Endometrial microvascular endothelial cells (primary cell): ENCODE results near the gene RANGAP1. TPM values are rescaled to one million over a fixed set of nuclear protein-coding genes. Genes with fewer than 3 reads are reported as not detected.

Experiments
- in situ Hi-C: cut with HindIII; loops from 2 replicates; pipeline ENCODE4 v1.10.0; 2017; ENCODE audit warnings: low sequenced_read_pairs, low pct_unique_long_range_greater_than_20kb; ENCODE audit errors: inconsistent ontology term
- total RNA-seq: library from RNA; depleted of rRNA; stranded (reverse); fragments of >200 nt; gene quantifications from one replicate; pipeline ENCODE4 v1.2.3, GENCODE V29; 2015; ENCODE audit errors: inconsistent ontology term

Gene RANGAP1
- total RNA-seq, 1 donor from 2014 or later = 226 TPM

GRCh38 chr22:41206719-41207118 lies 79.3 kb downstream of the RANGAP1 start:
- in situ Hi-C loops = no loop called here

- in situ Hi-C loops = no loop called here
Measured at GRCh38 chr22:41204992-41205900, 80.7 kb downstream of the RANGAP1 start, which contains the start of gene L3MBTL2. Gene L3MBTL2, plus strand, starts transcription at chr22:41205312. Its CDS starts 51 bp downstream, at chr22:41205363.

DNA sequence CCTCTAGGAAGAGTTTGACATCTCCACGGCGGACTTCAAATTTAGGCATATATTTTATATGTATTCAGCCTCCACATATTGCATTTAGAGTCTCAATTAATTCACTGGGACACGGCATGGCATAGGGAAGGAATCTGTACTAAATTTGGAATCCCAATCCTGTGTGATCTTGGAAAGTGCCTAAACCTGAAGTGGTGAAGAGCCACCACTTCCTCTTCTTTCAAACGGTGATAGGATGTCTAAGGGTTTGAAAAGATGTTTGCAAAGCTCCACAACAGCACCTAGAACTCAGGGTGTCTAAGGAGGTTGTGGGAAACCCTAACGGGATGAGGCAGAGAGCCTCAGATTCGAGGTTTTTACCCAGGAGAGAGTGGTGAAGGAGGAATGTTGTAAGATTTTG lies 81.9 kb downstream of the RANGAP1 start:
- in situ Hi-C loops = no loop called here

DNA sequence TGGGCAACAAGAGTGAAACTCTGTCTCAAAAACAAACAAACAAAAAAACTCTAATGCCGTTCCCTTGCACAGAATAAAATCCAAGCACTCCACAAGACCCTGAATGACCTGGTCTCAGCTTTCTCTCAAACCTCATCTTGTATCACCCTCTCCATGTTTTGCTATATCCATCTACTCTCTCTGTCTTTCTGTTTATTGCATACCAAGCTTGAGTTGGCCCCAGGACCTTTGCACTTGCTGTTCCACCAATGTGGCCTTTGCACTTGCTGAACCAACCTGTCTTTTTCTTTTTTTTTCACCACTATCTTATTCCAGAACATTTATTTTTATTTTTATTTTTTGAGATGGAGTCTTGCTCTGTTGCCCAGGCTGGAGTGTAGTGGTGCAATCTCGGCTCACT lies 82.9 kb downstream of the RANGAP1 start:
- in situ Hi-C loops = no loop called here

GRCh38 chr22:41201141-41201540 lies 84.8 kb downstream of the RANGAP1 start:
- in situ Hi-C loops = no loop called here

DNA sequence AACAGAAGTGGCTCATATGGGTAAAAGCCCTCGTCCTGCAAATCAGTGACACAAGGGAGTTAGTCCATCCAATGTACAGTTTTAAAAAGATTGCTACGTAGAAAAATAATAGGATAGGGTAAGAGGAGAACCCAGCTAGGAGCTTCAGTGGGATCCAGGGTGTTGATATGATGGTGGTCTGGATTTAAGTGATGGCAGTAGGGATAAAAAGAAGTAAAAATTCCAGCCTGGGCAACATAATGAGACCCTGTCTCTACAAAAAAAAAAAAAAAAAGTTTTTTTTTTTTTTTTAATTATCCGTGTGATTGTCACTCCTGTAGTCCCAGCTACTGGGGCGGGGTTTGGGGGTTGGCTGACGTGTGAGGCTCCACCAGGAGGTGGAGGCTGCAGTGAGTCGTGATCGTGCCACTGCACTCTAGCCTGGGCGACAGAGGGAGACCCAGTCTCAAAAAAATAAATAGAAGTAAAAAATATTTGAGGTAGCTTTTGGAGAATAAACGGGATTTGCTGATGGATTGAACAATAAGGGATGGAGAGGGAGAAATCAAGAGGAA lies 87.9 kb downstream of the RANGAP1 start:
- in situ Hi-C loops = no loop called here

DNA sequence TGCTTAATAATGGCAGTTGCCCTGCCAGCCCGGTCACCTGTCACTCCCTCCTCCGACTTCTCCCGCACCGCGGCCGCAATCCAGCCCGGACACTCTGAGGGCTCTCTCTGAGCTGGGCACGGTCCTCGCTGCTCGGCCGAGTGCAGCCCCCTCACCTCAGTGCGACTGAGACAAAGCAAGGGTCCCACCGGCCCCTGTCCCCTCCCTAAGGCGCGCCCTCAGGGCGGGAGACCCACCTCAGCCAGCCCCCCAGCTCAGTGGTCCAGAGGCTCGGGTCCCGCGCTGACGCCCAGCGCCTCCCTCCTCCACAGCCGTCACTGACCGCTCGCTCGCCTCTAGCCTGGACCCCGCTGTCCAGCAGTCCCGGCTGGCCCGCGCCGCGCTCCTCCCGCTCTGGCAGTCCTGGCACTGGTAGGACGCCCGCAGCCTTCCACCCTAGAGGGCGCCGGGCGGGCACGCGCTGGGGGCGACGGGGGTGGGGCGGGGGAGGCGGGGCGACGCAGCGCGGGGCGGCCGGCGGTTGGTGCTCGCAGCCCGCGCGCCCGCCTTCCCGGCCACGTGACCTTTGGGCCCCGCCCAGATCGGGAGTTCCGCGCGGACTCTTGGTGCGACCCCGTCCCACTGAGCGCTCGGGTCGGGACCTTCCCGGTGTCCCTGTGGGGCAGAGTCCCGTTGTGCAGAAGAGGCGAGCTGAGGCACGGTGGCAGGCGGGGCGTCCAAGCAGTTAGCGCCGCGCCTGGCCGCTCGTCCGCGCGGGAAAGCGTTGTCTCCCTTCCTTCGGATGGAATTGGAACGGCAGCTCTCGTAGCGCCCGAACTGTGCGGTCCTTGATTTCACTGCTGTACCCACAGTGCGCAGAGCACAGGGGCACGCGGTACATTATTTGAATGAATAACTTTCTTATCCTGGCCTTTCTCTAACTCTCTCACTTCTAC lies 88.7 kb downstream of the RANGAP1 start:
- in situ Hi-C loops = no loop called here

Other genes with a start within 250 kb of the RANGAP1 start
- 55.7 TPM for gene EP300, start 193.6 kb downstream of the RANGAP1 start, total RNA-seq
- gene L3MBTL2, start 80.9 kb downstream of the RANGAP1 start, total RNA-seq = 46.8 TPM
- 0.19 TPM for gene CHADL, start 45.3 kb downstream of the RANGAP1 start, total RNA-seq
- 117 TPM for gene ZC3H7B, start 15.3 kb upstream of the RANGAP1 start, total RNA-seq
- gene TEF, start 95.8 kb upstream of the RANGAP1 start, total RNA-seq = 2.6 TPM
- gene TOB2, start 160.6 kb upstream of the RANGAP1 start, total RNA-seq = 32.9 TPM
- 85.0 TPM for gene PHF5A, start 182.5 kb upstream of the RANGAP1 start, total RNA-seq
- gene ACO2, start 182.9 kb upstream of the RANGAP1 start, total RNA-seq = 82.8 TPM